NCI-H1048 (cell line): ENCODE measurements around the gene DOK7.
"Not testable (repeated sequence)": the region's sequence is repeated elsewhere in the genome, so short reads cannot be mapped to it uniquely, and the experiment has no call there.

Source experiments
- DNase-seq: peaks from one replicate; lab custom pipeline; 2025; lab: John Stamatoyannopoulos, UW

DOK7 gene

DNA sequence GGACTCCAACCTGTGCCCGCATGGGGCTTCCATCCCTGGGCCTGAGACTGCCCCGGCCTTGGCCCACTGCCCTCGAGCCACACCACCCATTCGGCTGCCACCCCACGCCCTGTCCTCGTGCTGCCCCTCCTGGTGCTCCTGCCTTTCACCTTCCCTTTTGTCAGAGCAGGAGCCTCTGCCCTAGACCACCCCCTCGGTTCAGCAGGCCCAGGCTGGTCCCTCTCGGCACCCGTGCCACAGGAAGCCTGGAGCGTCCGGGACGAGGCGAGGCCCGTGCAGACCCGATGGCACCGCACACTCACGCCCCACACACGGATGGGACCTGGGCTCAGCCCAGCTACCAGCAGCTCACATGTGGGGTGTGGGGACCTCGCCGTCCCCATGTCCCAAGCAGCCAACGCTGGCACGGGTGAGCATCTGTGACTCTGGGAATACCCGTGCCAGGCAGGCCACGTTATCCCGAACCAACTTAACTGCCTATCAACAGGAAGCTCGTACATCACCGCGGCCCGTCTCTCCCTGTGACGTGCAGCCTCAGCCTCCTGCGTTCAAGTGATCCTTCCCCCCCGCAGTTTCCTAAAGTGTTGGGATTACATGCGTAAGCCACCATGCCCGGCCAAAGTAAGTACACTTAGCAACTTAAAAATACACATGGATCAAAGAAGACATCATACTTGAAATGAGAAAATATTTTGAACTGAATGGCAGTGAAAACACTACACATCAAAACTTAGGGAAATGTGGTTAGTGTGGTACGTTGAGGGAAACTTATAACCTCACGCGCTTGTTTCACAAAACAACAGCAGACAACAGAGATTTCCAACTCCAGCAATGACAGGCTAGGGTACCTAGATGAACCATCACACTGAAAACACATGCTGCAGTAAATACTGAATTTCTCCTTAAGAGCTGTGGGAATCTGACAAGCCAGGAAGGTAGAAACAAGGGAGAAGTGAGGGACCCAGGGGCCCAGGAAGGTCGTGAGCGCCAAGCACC lies 40.1 kb downstream of the DOK7 start:
- DNase-seq, result no peak

DNA sequence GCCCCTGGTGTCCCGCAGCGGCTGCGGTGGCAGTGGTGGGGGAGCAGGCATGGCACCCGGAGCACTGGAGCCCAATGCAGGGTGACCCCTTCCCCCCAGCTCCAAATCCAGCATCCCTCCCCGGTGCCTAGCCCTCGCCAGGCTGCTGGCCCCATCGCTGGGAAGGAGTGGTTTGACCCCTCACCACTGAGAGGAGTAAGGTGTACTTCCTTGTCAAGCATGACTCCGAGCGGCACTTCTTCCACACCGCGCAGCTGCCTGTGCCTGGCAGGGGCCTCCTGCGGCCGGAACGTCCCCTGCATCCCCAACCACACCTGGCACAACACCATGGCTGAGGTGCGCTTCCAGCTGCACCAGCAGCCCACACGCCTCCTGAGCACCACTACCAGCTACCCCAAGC lies 42.1 kb downstream of the DOK7 start:
- no peak for DNase-seq

DNA sequence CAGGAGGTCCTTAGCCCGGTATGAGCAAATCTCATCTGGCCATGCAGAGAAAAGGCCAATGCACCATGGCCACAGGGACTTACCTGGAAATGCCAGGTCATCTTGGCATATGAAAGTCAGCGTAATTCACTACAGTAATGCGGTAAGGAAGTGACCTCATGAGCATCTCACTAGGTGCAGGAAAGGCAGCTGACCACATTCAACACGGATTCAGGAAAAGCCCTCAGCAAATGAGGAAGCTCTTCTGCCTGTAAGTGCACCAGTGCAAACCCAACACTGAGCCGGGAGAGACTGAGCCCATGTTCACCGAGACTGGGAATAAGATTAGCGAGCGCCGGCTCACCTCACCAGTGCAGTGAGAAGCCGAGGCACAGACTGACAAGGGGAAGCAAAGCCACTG lies 45.4 kb downstream of the DOK7 start:
- no peak for DNase-seq

DNA sequence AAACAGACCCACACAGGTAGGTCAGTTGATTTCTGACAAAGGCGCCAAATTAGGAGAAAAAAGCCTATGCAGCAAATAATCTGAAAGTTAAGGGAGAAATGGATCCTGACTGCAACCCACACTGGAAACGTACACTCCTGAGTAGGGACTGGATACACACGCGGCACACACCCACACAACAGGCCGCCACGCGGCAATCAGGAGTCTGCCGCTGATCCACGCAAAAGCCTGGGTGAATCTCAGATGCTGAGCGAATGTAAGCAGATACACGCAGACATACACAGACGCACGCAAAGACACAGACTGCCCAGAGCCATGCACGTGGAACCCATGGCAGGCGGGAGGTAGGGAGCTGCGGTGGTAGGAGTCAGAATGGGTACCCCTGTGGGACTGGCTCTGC lies 47.4 kb downstream of the DOK7 start:
- no peak for DNase-seq

DNA sequence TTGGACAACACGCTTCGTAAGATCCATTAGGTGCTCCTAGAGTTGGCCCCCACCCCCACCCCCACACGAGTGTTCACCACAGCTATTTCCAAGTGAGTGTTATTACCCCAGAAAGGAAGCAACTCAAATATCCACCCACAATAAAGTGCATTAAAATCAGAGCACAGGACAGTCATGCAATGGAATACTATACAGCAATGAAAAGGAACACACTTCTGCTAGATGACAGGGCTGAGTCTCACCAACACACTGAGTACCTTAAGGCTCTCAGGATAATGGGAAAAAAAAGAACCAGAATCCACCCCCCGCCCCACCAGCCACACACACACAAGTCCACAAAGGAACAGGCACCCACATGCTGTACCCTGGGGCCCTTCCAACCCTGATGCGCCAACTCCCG lies 48.1 kb downstream of the DOK7 start:
- no peak for DNase-seq

DNA sequence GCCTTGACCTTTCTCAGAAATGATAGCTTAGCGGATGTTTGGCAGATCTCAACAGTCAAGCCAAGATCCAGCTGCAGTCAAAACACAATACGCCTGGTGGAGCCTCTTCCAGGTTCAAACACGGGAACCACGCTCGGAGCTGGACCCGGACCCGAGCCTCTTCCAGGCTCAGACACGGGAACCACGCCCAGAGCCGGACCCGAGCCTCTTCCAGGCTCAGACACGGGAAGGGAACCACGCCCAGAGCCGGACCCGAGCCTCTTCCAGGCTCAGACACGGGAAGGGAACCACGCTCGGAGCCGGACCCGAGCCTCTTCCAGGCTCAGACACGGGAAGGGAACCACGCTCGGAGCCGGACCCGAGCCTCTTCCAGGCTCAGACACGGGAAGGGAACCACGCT lies 48.5 kb downstream of the DOK7 start:
- DNase-seq, result not testable (repeated sequence)

DNA sequence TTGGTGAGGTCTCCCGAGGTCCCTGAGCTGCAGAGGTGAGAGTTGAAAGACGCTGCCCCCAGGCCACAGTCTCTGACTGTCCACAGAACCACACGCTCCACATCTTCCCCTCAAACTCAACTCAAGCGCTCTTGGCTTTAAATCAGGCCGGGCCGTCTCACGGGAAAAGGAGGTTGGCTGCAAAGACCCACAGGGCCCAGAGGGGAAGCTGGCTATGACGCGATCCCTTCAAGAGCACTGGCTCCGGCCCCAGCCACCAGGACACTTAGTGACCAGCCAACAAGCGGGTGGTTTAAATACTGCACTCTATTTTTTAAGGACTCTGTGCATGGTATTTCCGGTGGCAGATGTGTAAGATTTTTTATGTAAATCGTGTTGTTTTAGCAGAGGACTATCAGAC lies 49.2 kb downstream of the DOK7 start:
- no peak for DNase-seq

DNA sequence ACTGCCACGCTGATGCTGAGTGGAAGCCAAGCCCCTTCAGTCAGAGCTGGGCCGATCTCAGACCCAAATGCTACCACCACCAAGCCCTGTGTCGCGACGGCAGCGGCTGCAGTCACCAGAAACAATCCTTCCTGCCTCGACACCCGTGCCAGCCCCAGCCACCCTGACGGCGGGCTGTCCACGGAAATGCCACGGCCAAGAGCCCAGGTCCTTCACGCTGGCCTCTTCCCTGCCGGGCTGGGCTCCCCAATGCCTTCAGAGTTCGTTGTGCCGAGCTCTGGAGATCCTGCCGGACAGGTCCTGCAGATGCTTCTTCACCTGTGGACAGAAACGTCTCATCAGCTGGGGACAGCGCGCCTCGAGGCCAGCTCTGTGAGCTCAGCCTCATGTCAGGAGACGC lies 49.6 kb downstream of the DOK7 start:
- no peak for DNase-seq

DNA sequence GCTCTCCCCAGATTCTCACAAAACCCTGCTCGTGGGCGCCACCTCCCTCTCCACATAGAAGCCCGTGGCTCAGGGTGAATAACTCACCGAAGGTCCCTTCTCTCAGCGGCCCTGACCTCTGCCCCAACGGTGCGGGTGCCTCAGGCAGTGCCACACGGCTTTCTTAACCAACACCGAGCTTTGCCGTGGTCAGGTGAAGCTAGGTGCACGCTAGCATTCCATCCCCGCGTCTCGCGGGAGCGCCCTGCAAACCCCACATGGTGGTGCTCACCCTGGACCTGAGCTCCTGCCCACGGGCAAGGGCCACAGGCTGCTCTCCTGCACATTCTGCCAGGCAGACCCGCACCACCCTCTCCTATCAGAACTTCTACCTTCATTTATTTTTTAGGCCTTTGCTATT lies 50.7 kb downstream of the DOK7 start:
- no peak for DNase-seq

DNA sequence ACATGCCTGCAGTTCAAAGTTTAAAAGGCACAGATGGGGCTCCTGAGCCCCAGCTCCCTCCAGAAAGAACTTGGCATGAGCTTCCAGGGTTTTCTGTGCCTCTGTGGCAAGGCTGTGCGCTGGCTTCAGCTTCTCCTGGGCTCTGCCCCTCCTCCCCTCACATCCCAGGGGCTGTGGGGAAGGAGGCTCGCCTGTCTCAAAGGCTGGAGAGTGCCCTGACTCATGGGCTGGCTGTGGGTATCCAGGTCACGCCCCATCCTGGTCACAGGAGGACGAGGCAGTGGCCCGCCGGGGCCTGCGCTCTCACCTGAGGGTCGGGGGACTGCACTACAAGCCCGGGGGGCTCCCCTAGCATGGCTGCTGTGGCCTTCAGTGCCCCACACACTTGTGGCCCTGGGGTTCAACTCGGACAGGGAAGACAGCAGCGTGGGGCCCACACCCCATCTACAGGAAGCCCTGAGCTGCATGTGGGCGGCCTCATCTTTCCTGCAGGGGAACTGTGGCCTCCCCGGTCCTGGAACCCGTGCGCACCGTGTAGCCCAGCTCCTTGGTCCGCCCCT lies 51.2 kb downstream of the DOK7 start:
- no peak for DNase-seq

DNA sequence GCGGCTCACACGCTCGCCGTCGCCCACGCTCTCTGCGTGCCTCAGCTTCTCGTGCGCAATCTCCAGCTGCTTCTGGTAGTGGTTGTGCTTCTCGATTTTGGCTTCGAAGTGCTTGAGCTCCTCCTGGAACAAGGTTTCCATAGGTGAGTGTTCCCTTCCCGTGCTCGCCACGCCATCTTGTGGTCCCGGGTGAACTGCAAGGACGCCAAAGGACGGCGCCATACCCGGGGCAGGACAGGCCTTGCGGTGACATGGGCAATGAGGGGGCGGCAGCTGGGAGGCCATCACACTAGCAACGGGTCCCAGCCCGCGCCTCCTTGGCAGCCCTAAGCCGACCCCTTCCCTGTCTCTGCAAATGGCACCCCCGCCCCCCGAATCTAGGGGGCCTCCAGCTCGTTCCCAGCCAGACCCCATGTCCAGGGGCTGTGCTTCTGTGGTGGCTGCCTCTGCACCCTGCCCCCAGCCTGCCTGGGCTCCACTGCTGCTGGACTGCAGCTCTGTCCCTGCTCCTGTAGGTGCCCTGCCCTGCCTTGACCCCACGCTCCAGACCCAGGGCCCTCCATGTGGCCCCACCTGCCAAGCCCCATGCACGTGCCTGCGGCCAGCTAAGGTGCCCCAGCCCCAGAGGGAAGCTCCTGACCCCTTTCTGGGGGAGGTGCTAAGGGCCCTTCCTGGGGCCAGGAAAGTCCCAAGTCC lies 51.8 kb downstream of the DOK7 start:
- no peak for DNase-seq

DNA sequence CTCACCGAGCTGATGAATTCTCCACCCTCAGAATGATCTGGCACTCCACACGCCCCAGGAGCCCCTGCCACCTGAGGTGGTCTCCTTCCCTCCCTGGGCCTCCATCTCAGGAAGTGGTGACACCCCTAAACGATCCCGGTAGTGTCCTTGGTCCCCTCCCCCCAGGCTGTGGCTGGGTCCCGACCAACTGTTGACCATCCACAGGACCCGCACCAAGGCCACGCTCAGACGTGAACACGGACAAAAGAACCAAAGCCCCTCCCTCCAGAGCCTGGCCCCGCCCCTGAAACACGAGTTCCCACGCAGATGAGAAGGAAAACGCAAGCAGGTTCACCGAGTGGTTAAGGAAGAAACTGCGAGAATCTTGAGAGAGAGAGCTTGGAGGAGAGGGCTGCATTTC lies 52.5 kb downstream of the DOK7 start:
- DNase-seq, result no peak

DNA sequence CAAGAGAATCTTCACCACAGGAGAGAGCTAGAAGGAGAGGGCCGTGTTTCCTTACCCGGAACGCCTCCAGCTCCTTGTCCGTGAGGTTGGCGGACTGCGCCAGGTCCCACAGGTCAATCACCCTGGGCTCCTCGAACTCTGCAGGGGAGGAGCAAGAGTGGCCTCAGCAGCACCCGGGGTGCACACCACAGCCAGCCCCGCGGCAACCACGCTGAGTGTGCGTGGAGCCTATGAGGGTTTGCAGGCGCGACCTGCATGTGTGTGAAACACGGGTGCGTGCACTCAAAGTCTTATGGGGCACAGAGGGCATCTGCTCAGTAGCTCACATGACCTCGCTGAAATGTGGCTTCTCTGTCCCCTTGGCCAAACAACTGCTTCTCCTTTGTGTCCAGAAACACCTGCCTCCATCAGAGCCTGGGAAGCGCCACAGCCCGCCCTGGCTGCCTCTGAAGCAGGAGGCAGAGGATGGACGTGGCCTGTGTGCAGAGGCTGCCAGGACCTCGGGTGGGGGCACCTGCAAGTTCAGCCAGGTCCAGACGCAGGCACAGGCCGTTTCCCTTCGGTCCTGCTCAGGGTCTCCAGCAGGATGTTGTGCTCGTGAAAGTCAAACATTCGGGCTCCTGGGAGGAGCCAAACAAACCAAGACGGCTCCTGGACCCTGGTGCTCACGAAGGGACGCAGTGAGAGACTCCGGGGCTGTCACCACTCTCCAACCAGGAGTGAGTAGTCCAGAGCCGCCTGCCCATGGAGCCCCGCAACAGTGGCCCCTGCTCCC lies 53.1 kb downstream of the DOK7 start:
- DNase-seq, result no peak

DNA sequence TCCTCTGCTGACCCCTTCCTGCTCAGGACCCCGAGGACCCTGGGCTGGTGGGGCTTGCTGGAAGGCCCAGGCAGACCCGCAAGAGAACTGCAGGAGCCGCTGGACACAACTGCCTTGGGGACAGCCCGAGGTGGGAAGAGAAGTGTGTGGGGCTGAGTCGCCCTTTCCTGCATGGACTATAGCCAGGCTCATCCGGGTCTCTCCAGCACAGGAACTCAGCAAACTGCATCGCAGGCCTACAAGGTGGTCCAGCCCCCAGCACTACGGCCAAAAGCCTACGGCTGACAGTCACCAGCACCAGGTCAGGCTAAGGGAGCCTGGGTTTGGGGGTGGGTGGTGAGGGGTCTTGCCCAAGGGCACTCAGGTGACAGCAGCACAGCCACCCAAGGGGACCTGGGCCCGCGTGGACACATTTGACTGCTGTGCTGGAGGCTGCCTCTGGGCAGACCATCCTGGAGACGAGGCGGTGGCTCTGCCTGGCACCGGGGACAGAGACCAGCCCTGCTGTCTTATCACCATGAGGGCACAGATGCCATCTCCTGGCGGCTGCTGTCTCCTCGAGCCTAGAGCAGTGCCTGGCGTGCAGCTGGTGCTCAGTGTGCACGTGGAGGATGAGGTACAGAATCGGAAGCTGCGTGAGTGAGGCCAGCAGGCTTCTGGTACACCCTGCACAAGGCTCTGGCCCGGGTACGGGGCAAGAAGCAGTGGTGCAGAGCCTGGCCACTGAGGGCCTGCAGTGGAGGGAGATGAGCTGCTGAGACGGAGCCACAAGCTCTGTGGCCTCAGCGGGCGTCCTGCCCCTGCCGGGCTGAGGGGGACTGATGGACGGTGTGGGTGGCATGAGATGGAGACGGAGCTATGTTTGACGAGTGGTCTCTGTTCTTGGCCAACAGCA lies 54.0 kb downstream of the DOK7 start:
- DNase-seq, result no peak

DNA sequence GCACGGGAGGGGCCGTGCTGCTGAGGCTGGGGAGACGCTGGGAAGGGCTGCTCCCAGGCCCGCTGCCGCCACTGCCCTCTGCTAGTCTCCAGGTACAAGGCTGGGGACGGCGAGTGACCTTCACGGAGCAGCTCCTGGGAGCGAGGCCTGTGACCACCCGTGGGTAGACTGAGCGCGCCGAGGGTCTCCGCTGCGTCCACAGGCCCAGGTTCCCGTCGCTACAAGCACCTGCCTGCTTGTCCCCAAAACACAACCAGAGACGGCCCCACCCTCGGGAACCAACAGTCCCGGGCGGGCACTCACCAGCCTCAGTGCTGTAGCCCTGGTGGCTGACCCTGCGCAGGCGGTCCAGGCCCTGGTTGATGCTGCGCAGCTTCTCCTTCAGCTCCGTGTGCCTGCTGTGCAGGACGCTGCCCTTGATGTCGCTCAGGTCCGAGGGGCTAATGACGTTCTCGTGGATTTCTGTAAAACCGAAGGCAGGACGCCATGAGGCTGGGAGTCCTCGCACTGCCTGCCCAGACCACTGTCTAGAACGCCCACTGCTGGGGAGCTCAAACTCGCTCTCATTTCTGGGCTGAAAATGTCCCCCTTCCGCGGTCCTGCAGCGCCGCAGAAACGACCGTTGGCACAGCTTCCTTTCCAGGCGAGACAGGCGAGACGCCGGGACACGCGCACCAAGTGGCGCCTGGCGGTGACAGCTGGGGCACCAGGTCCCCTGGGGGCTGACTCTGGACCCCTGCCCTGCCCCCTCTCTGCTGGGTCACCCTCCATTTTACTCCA lies 54.8 kb downstream of the DOK7 start:
- DNase-seq, result no peak

DNA sequence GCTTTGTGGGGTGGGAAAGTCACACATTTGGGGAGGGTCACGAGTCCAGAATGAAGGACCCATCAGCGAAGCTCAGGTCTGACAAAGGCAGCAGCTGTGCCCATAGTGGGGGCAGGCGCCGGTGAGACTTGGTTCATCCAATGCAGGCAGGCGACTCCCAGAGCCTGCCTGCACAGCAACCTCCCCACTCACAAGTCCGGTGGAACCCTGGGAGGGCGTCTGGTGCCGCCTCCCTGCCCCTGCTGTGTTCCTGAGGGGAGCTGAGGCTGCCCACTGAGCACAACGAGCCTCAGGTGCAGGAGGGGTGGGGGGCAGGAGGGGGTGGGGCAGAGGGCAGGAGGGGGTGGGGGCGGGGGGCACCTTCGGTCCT lies 55.4 kb downstream of the DOK7 start:
- no peak for DNase-seq

DNA sequence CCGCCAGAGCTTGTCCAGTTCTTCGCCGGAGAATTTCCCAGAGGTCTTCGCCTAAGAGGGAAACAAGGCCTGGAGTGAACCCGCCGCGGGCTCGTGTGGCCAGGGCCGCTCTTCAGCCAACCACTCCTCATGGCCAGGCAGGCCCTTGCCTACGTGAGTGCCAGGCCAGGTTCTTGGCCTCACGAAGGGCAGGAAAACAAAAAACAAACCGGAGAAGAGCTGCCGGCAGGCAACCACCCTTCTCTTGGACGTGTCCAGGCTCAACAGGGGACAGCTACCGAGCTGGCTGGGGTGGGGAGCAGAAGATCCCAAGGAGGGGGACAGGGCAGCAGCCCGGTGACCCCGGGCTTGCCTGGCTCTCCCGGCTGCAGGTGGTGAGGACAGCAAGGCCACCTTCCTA lies 55.8 kb downstream of the DOK7 start:
- DNase-seq, result no peak

DNA sequence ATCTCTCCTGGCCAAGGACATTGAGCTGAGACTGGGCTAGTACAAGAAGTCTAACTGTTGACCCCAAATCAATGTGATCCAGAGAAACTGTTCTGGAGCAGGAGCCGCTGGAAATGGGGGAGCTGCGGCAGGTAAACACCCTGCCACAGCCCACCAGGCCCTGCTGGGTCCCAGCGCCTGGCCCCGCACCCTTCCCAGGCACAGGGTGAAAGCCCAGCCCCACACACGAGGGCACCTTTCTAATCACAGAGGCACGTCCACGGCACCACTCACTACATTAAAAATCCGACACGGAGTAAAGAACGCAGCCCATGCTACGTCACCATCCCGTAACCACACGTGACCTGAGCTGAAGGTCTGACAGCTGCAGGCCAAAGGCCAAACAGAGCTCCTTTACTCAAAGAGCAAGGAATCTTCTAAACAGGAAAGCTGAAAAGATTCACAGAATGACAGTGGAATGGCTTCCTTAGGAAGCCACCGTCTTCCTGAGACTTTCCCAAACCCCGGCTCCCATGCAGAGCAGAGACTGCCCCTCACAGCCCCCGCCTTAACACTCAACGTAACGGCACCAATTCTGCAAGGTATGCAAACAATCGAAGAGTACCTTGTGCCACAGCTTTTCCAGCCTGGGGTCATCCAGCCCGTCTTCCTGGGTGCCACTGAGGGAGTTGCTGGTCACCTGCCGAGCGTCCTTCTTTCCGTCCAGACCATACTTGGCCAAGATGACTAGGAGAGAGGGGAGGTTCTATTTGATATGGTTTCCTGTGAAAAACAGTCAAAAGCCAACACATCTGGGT lies 56.6 kb downstream of the DOK7 start:
- DNase-seq, result no peak

DNA sequence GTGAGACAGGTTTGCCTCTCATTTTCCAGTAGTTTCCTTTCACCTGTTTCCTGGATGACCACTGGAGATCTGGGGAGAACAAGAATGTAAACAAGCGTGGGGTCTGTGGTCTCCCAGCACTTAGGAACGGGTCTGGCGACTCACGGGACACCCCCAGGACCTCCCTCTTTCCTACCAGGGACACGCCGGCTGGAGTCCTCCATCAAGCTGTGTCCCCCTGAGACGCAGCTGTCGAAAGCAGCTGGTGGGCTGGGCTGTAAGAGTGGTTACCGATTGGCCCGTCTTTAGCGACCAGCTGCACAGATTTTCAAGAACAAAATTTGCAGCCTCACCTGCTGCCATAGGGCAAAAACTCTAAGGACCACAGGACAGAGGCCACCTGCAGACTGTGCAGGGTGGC lies 57.2 kb downstream of the DOK7 start:
- DNase-seq, result no peak
